ENCODE measurements around the gene ACAA1. TPM values are rescaled to one million over a fixed set of nuclear protein-coding genes. Genes with fewer than 3 reads are reported as not detected.
"Not testable (repeated sequence)": the region's sequence is repeated elsewhere in the genome, so short reads cannot be mapped to it uniquely, and the experiment has no call there.

ACAA1 gene
- total RNA-seq, 1 experiment from 2014 or later = 44.3 TPM

DNA sequence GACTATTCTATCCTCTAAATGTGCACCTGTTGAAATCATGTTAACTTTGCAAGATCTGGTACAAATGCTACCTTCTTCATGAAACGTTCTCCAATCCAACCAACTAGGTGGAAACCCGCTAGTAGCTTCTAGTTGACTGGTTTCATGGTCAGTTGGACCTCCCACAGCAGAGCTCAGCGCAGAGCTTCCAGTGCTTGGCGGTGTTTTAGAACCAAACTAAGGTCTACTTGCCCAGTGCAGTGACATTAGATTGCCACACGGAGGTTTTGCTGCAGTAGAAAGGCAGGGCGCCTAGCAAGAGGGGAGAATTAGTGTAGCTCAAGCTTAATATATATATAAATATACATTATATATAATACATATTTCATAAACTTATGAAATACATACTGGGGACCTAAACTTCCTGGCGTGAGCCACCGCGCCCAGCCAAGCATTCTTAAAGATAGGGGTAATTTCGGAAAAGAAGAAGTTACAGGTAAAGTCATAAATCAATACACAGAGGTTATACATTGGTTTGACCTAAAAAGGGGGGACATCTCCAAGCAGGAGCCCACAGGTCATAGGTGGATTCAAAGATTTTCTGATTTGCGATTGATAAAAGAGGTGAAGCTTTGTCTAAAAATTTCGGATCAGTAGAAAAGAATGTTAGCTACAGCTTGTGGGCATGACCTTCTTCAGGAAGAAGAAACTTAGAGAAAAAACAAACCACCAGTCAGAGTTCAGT lies 26.4 kb upstream of the ACAA1 start:
- Histone ChIP-seq H3K18ac (ENCODE audit: insufficient read length, low read depth, low read length) (no peak overlapping the region), H4K5ac (ENCODE audit: insufficient read length, low read depth, low read length) (no peak overlapping the region), H3K4ac (ENCODE audit: low read depth, low read length) (no peak overlapping the region), H4K91ac (ENCODE audit: insufficient read length, low read depth, low read length) (no peak overlapping the region), H3T11ph (ENCODE audit: low read length) (no peak overlapping the region), H2BK12ac (ENCODE audit: insufficient read length, low read depth, low read length) (no peak overlapping the region), H3K14ac (ENCODE audit: insufficient read depth, low read length) (no peak overlapping the region), H3K79me1 (ENCODE audit: insufficient read depth, low read depth, low read length, poor library complexity, severe bottlenecking) (no peaks in the 10 kb centered on the region), H2AFZ (ENCODE audit: low read length) (no peak overlapping the region), H4K20me1 (ENCODE audit: control insufficient read depth, insufficient read depth, insufficient read length) (no peaks in the 10 kb centered on the region), H4K8ac (replicated peaks; ENCODE audit: insufficient read length, low read depth, low read length) (no peak overlapping the region), H3K23ac (ENCODE audit: insufficient read length, low read depth, low read length) (no peak overlapping the region), H3K4me1 (ENCODE audit: insufficient read depth, low read length) (no peaks in the 10 kb centered on the region), H3K9me3 (ENCODE audit: control insufficient read depth, low read depth, low read length) (no peaks in the 10 kb centered on the region), H2AK5ac (ENCODE audit: insufficient read length, low read length) (no peak overlapping the region), H2BK20ac (ENCODE audit: low read depth, low read length, poor library complexity, severe bottlenecking) (no peak overlapping the region), H3K27me3 (ENCODE audit: insufficient read depth, low read length) (no peaks in the 10 kb centered on the region), H2BK120ac (ENCODE audit: low read depth, low read length, poor library complexity, severe bottlenecking) (no peak overlapping the region), H2BK15ac (ENCODE audit: low read depth, low read length) (no peak overlapping the region), H3K56ac (ENCODE audit: insufficient read length, low read depth, low read length) (no peak overlapping the region), H2BK5ac (ENCODE audit: insufficient read length, low read length) (no peak overlapping the region), H3K9ac (ENCODE audit: extremely low read depth, insufficient read length, low read length) (no peak overlapping the region), H3K27ac (ENCODE audit: insufficient read length, low read depth, low read length) (no peak overlapping the region), H3K23me2 (ENCODE audit: insufficient read length, low read depth, low read length, poor library complexity, severe bottlenecking) (peaks cover 3% of the 10 kb centered on the region), H3K4me2 (ENCODE audit: insufficient read depth, insufficient read length, low read length) (no peak overlapping the region), H3K79me2 (ENCODE audit: insufficient read depth, low read length) (peaks cover 12% of the 10 kb centered on the region; the same call in 1 of the 2 replicates)
- H3K27me3 Mint-ChIP-seq (ENCODE audit: low read depth) = 0 out of 2 replicates have a peak, but pooled peaks cover 3% of the 10 kb centered on the region
- H3K9me3 Mint-ChIP-seq = no peaks in the 10 kb centered on the region
- TF ChIP-seq, protein P1, sequence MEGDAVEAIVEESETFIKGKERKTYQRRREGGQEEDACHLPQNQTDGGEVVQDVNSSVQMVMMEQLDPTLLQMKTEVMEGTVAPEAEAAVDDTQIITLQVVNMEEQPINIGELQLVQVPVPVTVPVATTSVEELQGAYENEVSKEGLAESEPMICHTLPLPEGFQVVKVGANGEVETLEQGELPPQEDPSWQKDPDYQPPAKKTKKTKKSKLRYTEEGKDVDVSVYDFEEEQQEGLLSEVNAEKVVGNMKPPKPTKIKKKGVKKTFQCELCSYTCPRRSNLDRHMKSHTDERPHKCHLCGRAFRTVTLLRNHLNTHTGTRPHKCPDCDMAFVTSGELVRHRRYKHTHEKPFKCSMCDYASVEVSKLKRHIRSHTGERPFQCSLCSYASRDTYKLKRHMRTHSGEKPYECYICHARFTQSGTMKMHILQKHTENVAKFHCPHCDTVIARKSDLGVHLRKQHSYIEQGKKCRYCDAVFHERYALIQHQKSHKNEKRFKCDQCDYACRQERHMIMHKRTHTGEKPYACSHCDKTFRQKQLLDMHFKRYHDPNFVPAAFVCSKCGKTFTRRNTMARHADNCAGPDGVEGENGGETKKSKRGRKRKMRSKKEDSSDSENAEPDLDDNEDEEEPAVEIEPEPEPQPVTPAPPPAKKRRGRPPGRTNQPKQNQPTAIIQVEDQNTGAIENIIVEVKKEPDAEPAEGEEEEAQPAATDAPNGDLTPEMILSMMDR (conservative IDR thresholded peaks at IDR 0.05) = peak; percentile 38; the same call in 1 of the 3 replicates
- DNase-seq = peak; percentile 37
- WGBS (ENCODE audit: extremely low coverage, insufficient read length, low lambda C conversion rate) = no CpG with 5 or more reads among the region's 12 CpGs
- H3K36me3 Mint-ChIP-seq (ENCODE audit: insufficient read depth in 1 of 3, low read depth in 3 of 3) = peaks cover 0 to 4% (median 0%) of the 10 kb centered on the region in 3 experiments; a peak in 1 of 7 replicates
- no peak overlapping the region for H3K27ac Mint-ChIP-seq
- H3K4me3 Mint-ChIP-seq = peak overlapping the region in 1 of 2 experiments; percentile 13; a peak in 2 of 5 replicates
- H3K4me1 Mint-ChIP-seq = peaks cover 11 to 21% of the 10 kb centered on the region in 2 experiments

DNA sequence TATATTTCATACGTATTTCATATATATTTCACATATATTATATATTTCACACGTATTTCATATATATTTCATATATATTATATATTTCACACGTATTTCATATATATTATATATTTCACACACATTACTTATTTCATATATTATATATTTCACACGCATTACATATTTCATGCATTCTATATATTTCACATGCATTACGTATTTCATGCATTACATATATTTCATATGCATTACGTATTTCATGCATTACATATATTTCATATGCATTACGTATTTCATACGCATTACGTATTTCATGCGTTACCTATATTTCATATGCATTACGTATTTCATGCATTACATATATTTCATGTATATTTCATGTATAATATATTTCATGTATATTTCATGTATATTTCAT lies 23.8 kb upstream of the ACAA1 start:
- not testable (repeated sequence) for H4K91ac ChIP-seq (ENCODE audit: insufficient read length, low read depth, low read length)

More for the DNA sequence above, 23.8 kb upstream of the ACAA1 start:
- not testable (repeated sequence) for H4K5ac ChIP-seq (ENCODE audit: insufficient read length, low read depth, low read length); H2BK12ac ChIP-seq (ENCODE audit: insufficient read length, low read depth, low read length); H2AK5ac ChIP-seq (ENCODE audit: insufficient read length, low read length); H3K23ac ChIP-seq (ENCODE audit: insufficient read length, low read depth, low read length); H3K27ac Mint-ChIP-seq; H2AFZ ChIP-seq (ENCODE audit: low read length); DNase-seq; H3T11ph ChIP-seq (ENCODE audit: low read length); H3K79me2 ChIP-seq (ENCODE audit: insufficient read depth, low read length); H3K4me1 ChIP-seq (ENCODE audit: insufficient read depth, low read length); H2BK5ac ChIP-seq (ENCODE audit: insufficient read length, low read length); H3K27ac ChIP-seq (ENCODE audit: insufficient read length, low read depth, low read length); H3K18ac ChIP-seq (ENCODE audit: insufficient read length, low read depth, low read length); H3K79me1 ChIP-seq (ENCODE audit: insufficient read depth, low read depth, low read length, poor library complexity, severe bottlenecking); H3K4me1 Mint-ChIP-seq; H3K9me3 Mint-ChIP-seq; H2BK120ac ChIP-seq (ENCODE audit: low read depth, low read length, poor library complexity, severe bottlenecking); H3K4me3 Mint-ChIP-seq; H3K27me3 ChIP-seq (ENCODE audit: insufficient read depth, low read length); H3K36me3 Mint-ChIP-seq (ENCODE audit: insufficient read depth in 1 of 3, low read depth in 3 of 3); H2BK20ac ChIP-seq (ENCODE audit: low read depth, low read length, poor library complexity, severe bottlenecking); H3K9me3 ChIP-seq (ENCODE audit: control insufficient read depth, low read depth, low read length); H3K4ac ChIP-seq (ENCODE audit: low read depth, low read length); H3K4me2 ChIP-seq (ENCODE audit: insufficient read depth, insufficient read length, low read length); H3K9ac ChIP-seq (ENCODE audit: extremely low read depth, insufficient read length, low read length); H3K23me2 ChIP-seq (ENCODE audit: insufficient read length, low read depth, low read length, poor library complexity, severe bottlenecking); H3K56ac ChIP-seq (ENCODE audit: insufficient read length, low read depth, low read length); H4K8ac ChIP-seq (replicated peaks; ENCODE audit: insufficient read length, low read depth, low read length); H3K14ac ChIP-seq (ENCODE audit: insufficient read depth, low read length); H3K27me3 Mint-ChIP-seq (ENCODE audit: low read depth); H2BK15ac ChIP-seq (ENCODE audit: low read depth, low read length); H4K20me1 ChIP-seq (ENCODE audit: control insufficient read depth, insufficient read depth, insufficient read length)
- WGBS (ENCODE audit: extremely low coverage, insufficient read length, low lambda C conversion rate) = 100% methylated on average over 3 of the region's 11 CpGs
